GM19397 (cell line): ENCODE data around the gene KRTAP10-3.
"Not testable (repeated sequence)": the region's sequence is repeated elsewhere in the genome, so short reads cannot be mapped to it uniquely, and the experiment has no call there.

Experiments
- ATAC-seq: cut with Tn5 transposase; IDR thresholded peaks from one replicate; pipeline ENCODE4 v1.9.1; 2021; ENCODE audit warnings: mild to moderate bottlenecking, moderate library complexity; ENCODE audit not compliant: unreplicated experiment

The KRTAP10-3 gene

GRCh38 chr21:44590897-44591800, 32.6 kb upstream of the KRTAP10-3 start:
- ATAC-seq, result not testable (repeated sequence)

DNA sequence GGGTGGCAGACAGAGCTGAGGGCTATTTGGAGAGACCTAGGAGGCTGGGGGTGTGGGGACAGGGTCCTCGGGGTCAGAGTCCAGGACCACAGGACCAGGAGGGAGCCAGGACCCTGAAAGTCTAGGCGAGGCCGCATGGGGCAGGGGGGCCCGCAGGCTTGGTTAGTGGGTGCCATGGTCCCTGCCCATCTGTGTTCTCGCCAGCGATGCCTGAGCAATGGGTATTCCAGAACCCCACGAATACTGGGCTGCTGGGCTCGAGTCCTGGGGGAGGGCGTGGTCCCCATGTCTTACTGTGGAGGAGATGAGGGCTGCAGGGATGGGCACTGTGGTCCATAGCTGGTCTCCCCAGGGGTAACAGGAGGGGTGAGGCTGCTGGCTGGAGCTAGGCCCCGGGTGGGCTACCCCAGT, 31.7 kb upstream of the KRTAP10-3 start:
- no peak for ATAC-seq

GRCh38 chr21:44589586-44590305, 31.2 kb upstream of the KRTAP10-3 start:
- no peak for ATAC-seq

DNA sequence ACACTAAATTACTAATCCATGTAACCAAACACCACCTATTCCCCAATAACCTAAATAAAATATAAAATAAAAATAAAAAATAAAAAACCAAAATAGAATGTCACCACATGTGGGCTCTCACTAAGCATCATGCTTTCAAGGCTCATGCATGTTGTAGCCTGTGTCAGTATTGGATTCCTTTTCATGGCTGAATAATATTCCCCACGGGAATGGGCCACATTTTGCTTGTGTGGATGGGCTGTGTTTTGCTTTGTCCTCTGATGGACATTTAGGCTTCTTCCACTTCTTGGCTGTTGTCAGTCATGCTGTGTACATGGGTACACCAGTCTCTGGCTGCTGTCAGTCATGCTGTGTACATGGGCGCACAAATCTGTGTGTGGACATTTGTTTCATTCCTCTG, 30.5 kb upstream of the KRTAP10-3 start:
- no peak for ATAC-seq

GRCh38 chr21:44585892-44586291, 27.3 kb upstream of the KRTAP10-3 start:
- ATAC-seq, result no peak

- ATAC-seq, result no peak
These were observed 25.2 kb upstream of the KRTAP10-3 start for GRCh38 chr21:44583800-44584147.

DNA sequence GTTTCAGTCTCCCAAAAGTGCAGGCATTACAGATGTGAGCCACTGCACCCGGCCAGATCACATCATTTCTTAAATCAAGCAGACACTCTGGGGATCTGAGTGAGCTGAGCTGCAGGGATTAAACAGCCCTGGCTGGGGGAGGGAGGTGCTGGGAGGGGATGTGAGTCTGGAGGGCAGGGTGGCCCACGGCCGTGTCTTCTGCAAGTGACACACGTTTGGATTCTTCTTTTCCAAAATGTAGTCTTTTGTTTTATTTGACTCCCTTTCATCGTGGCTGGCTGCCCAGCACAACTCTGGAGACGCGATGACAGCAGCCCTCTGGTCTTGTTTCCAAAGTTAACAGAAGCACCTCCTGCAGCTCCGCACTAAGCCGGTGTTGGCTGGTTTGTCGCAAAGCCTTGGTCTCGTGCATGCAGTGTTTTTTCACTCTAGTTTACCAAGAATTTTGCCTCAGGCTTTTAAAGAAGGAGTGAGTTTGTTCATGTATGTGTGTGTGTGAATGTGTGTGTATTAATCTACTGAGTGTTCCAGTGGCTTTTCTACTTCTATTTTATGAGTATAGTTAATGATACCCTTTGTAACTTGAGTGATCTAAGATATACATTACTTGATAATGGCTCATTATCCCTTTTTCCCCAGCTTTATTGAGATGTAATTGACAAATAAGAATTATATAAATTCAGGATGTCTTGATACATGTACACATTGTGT, 24.6 kb upstream of the KRTAP10-3 start:
- no peak for ATAC-seq

GRCh38 chr21:44582055-44582454, 23.5 kb upstream of the KRTAP10-3 start:
- ATAC-seq, result no peak

- ATAC-seq, result no peak
These were observed 22.6 kb upstream of the KRTAP10-3 start for GRCh38 chr21:44581158-44581557.

GRCh38 chr21:44580231-44580821, 21.7 kb upstream of the KRTAP10-3 start, which contains the start of gene KRTAP10-5:
Gene KRTAP10-5 (minus strand): TSS chr21:44580604. CDS start chr21:44580578, 26 bp downstream.
- ATAC-seq, result not testable (repeated sequence)

DNA sequence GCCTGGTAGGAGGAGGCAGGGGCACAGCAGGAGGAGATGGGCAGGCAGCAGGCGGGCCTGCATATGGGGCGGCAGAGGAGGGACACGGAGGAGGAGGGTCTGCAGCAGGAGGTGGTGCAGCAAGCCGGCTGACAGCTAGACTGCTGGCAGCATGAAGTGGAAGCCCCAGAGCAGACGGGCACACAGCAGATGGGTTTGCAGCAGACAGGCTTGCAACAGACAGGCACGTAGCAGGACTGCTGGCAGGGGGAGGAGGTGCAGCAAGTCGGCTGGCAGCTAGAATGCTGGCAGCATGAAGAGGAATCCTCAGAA, 21.2 kb upstream of the KRTAP10-3 start:
- no peak for ATAC-seq

- no peak for ATAC-seq
These were observed 20.6 kb upstream of the KRTAP10-3 start for GRCh38 chr21:44579056-44579832.

GRCh38 chr21:44578371-44579055, 19.9 kb upstream of the KRTAP10-3 start:
- ATAC-seq, result no peak

DNA sequence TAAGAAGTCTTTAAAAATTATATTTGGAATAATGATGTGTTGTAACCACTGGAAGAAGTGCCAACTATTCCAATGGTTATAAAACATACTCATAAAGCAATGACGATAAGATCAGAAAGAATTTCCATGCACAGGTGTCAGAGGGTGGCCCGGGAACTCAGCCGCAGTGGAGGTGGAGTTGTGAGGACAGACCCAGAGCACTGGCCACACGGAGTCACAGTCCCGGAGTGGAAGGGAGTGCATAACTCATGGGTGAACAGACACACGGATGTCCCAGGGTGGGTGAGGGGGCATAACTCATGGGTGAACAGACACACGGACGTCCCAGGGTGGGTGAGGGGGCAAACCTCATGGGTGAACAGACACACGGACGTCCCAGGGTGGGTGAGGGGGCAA, 17.4 kb upstream of the KRTAP10-3 start:
- no peak for ATAC-seq

DNA sequence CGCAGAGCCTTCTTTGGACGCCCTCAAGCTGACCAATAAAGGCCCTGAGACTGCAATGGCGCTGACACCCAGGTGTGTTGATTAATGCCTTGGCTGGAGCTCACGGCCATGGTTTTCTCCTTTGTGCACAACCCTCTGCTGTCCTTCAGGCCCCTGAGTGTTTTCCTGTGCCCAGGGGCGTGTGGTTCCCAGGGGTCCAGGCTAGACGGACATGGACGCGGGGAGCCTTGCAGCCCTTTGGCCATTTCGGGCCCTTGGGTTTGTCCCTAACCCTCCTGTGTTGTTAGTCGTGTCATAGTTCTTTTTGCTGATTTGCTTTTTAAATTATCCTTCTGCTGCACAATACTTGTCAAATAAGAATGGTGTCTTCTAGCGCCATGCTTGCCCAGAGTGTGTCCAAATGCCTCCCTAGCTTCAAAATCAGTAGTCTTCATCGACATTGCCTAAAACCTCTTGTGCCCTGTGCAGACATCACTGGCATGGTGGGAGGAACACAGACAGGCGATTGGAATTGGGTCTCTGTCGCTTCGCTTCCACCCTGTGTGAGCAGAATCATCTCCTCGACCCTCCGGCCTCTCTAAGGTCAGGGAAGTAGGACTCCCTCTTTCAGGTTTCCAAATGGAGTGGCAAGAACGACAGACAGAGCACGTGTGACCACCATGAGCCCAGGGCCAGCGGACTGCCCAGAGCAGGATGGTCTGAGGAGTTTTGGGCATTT, 16.9 kb upstream of the KRTAP10-3 start:
- ATAC-seq, result no peak

DNA sequence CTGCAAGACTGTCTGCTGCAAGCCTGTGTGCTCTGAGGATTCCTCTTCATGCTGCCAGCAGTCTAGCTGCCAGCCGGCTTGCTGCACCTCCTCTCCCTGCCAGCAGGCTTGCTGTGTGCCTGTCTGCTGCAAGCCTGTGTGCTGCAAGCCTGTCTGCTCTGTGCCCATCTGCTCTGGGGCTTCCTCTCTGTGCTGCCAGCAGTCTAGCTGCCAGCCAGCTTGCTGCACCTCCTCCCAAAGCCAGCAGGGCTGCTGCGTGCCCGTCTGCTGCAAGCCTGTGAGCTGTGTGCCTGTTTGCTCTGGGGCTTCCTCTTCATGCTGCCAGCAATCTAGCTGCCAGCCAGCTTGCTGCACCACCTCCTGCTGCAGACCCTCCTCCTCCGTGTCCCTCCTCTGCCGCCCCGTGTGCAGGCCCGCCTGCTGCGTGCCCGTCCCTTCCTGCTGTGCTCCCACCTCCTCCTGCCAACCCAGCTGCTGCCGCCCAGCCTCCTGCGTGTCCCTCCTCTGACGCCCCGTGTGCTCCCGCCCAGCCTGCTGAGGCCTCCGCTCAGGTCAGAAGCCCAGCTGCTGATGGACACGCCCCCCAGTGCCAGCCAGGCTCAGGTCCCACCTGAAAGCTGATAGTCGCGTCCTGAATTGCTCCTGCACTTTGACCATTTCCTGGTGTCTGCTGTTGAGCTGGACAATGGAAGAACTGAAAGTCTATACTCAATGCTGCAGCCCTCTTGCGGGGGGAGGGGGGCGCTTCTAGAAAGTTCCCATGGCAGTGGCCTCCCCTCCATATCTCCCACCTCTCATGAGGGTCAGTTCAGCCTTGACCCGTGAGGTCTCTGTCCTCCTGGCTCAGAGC, 16.1 kb upstream of the KRTAP10-3 start:
- ATAC-seq, result no peak

DNA sequence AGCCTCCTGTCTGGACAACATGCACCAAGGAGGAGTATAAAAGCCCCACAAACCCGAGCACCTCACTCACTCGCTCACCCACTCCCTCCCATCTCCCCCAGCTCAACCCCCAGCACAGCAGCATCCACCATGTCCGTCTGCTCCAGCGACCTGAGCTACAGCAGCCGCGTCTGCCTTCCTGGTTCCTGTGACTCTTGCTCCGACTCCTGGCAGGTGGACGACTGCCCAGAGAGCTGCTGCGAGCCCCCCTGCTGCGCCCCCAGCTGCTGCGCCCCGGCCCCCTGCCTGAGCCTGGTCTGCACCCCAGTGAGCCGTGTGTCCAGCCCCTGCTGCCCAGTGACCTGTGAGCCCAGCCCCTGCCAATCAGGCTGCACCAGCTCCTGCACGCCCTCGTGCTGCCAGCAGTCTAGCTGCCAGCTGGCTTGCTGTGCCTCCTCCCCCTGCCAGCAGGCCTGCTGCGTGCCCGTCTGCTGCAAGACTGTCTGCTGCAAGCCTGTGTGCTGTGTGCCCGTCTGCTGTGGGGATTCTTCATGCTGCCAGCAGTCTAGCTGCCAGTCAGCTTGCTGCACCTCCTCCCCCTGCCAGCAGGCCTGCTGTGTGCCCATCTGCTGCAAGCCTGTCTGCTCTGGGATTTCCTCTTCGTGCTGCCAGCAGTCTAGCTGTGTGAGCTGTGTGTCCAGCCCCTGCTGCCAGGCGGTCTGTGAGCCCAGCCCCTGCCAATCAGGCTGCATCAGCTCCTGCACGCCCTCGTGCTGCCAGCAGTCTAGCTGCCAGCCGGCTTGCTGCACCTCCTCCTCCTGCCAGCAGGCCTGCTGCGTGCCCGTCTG, 15.2 kb upstream of the KRTAP10-3 start, which contains the start of gene KRTAP10-4:
Gene KRTAP10-4 (plus strand): TSS at position 100 of the 827 bp plus-strand sequence. CDS start 30 bp downstream, at position 130.
- not testable (repeated sequence) for ATAC-seq
